Measurements from ENCODE around the gene LRRC2.

The LRRC2 gene

DNA sequence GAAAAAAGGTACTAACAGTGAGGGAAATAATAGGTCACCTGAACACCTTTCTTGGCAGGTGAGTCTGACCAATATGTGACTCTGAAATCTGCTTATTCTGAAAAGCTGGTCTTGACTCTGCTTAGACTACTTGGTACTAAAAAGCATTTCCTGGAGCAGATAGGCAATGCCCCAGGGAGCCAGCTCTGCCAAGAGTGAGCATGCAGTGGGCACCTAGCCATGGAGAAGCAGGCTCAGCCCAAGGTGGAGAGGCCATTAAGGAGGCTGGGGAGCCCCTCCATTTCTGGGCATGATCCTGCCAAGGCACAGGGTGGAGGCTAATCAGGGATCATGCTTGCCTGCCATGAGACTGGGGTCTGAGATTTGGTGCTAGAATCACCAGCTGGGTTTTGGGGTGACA is 99.8 kb downstream of the LRRC2 start:
- no peaks in the 10 kb centered on the region for H3K9me3 Mint-ChIP-seq
- no peak overlapping the region for H3K4me3 Mint-ChIP-seq
- H3K4me1 Mint-ChIP-seq (ENCODE audit: low read depth), result no peaks in the 10 kb centered on the region
- H3K27ac Mint-ChIP-seq, result no peak overlapping the region
- H3K27me3 Mint-ChIP-seq (ENCODE audit: low read depth), result peaks cover 60% of the 10 kb centered on the region
- H3K36me3 Mint-ChIP-seq (ENCODE audit: low read depth), result no peaks in the 10 kb centered on the region

Measured in T-helper 1 cell treated with Interleukin-12 subunit alpha and Interleukin-12 subunit beta and Interleukin-4 antibody, amounts not matched to agents 30 μg/mL and 1 μg/mL, for 36 hours (primary cell).